Adrenal gland (tissue), 5 donors: ENCODE results near the gene TLCD1.
A peak's percentile ranks its signal among the peaks of the same experiment; 100 is the strongest.

Experiments used
- POLR2A ChIP-seq, 2 donors: fragments of 450-650 bp; IDR thresholded peaks; one replicate each; pipeline ENCODE4 v1.6.1; 2017; ENCODE audit warnings: antibody characterized with exemption in 2 of 2, mild to moderate bottlenecking in 2 of 2, moderate library complexity in 1 of 2
- TF ChIP-seq, protein P1 (sequence below), 6 experiments: fragments of 450-650 bp in 4 of 6; fragments of 200-600 bp in 2 of 6; sonication (generic) in 1 of 6; IDR thresholded peaks; 1 replicate in 5 of 6; 2 replicates in 1 of 6; pipeline versions ENCODE4 v1.5.1 to v1.8.0; 2016 to 2021; ENCODE audit warnings: antibody characterized with exemption in 6 of 6, mild to moderate bottlenecking in 2 of 6, moderate library complexity in 1 of 6
- donor health status: DM: no; HTN: no; CAD: no.

DNA sequence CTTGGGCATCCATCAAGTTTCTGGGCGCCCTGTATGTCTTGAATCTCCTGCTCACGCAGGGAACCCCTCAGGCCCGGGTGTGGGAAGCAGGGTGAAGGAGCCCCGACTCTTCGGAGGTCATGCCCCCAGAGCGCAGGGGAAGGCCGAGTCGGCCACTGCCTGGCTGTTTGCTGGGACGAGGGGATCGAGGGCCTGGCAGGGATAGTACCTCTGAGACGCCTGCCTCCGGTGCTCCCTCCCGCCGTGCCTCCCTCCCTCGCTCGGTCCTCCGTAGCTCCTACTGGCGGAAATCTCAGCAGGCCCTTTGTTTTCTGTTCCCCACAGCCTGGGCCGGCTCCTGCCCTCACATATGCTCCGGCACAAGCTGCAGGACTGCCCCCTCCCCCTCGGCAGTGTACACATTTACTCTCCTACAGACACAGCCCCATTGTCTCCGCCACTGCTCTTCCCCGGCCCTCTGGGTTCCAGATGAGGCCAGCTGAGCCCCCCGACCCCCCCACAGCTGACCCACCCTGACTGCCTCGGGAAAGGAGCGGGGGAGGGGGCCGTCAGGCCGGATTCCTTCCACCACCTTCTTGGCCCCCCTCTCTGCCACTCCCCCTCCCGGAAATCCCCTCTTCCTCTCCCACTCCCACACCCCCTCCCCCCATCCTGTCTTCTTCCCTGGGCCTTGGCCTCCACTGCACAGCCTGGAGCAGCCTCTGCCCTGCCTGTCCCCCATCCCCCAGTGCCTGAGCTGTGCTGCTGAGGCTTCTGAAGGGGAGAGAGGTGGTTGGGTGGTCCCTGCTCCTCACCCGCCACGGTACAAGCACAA is 19.1 kb upstream of the TLCD1 start:
- TF ChIP-seq POLR2A (IDR thresholded peaks at IDR 0.05), result peak in 1 of 2 donors; percentile 50
- TF ChIP-seq, protein P1, sequence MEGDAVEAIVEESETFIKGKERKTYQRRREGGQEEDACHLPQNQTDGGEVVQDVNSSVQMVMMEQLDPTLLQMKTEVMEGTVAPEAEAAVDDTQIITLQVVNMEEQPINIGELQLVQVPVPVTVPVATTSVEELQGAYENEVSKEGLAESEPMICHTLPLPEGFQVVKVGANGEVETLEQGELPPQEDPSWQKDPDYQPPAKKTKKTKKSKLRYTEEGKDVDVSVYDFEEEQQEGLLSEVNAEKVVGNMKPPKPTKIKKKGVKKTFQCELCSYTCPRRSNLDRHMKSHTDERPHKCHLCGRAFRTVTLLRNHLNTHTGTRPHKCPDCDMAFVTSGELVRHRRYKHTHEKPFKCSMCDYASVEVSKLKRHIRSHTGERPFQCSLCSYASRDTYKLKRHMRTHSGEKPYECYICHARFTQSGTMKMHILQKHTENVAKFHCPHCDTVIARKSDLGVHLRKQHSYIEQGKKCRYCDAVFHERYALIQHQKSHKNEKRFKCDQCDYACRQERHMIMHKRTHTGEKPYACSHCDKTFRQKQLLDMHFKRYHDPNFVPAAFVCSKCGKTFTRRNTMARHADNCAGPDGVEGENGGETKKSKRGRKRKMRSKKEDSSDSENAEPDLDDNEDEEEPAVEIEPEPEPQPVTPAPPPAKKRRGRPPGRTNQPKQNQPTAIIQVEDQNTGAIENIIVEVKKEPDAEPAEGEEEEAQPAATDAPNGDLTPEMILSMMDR (IDR thresholded peaks at IDR 0.05), result no peak
